PC-3 (cell line): ENCODE results near the gene DNAH2. TPM values are rescaled to one million over a fixed set of nuclear protein-coding genes. Genes with fewer than 3 reads are reported as not detected.

Experiments
- ATAC-seq: fragments of 200-7000 bp; cut with Tn5 transposase; 2 replicates; pipeline ENCODE4 v1.9.1; 2020; ENCODE audit warnings: mild to moderate bottlenecking, moderate library complexity
- BruUV-seq: library from RNA; stranded (reverse); fragments of 400-500 nt; replicated peaks from 2 replicates; lab custom pipeline; 2021; lab: Mats Ljungman, UMichigan
- CTCF ChIA-PET: fragments of 300-600 bp; sonication (Branson Sonifier 250); formaldehyde crosslinking; loops from one replicate; lab custom pipeline; 2022; ENCODE audit warnings: antibody characterized with exemption; lab: Charles Lee
- POLR2A ChIA-PET: fragments of 300-600 bp; sonication (Branson Sonifier 250); formaldehyde crosslinking; loops from one replicate; lab custom pipeline; 2022; ENCODE audit warnings: antibody characterized with exemption; ENCODE audit not compliant: unreplicated experiment; lab: Charles Lee
- DNase-seq: peaks from one replicate; pipeline ENCODE4 v3.0.0-alpha.2; 2015
- H2AFZ ChIP-seq: fragments of 300-600 bp; sonication (generic); 2 replicates; pipeline ENCODE4 v1.6.0; 2016; ENCODE audit warnings: antibody characterized with exemption, low read length
- H3F3A ChIP-seq: fragments of 300-600 bp; sonication (generic); one replicate; pipeline ENCODE4 v1.6.0; 2017; ENCODE audit warnings: antibody characterized with exemption, low read length, control low read depth, mild to moderate bottlenecking; ENCODE audit not compliant: unreplicated experiment
- H3K27ac ChIP-seq: fragments of 300-600 bp; sonication (generic); 2 replicates; pipeline ENCODE4 v1.5.1; 2016; ENCODE audit warnings: mild to moderate bottlenecking, low read length
- H3K27me3 ChIP-seq: fragments of 300-600 bp; sonication (generic); 2 replicates; pipeline ENCODE4 v1.6.1; 2016; ENCODE audit warnings: low read length, mixed read lengths
- H3K36me3 ChIP-seq: fragments of 300-600 bp; sonication (generic); 2 replicates; pipeline ENCODE4 v1.6.1; 2016; ENCODE audit warnings: low read depth, mixed run types, low read length, mixed read lengths
- H3K4me1 ChIP-seq: fragments of 300-600 bp; sonication (generic); 2 replicates; pipeline ENCODE4 v1.5.1; 2016; ENCODE audit warnings: low read length; ENCODE audit not compliant: insufficient read depth
- H3K4me2 ChIP-seq: fragments of 300-600 bp; sonication (generic); 2 replicates; pipeline ENCODE4 v1.6.0; 2016; ENCODE audit warnings: low read length
- H3K4me3 ChIP-seq: fragments of 300-600 bp; sonication (generic); 2 replicates; pipeline ENCODE4 v1.5.1; 2016; ENCODE audit warnings: mild to moderate bottlenecking, low read length, mixed read lengths
- H3K79me2 ChIP-seq: fragments of 300-600 bp; sonication (generic); 2 replicates; pipeline ENCODE4 v1.6.1; 2017; ENCODE audit warnings: low read length, mixed read lengths
- H3K9ac ChIP-seq: fragments of 300-600 bp; sonication (generic); 2 replicates; pipeline ENCODE4 v1.6.0; 2016; ENCODE audit warnings: mild to moderate bottlenecking, low read length
- H3K9me2 ChIP-seq: fragments of 300-600 bp; sonication (generic); replicated peaks from 2 replicates; pipeline ENCODE4 v1.6.1; 2016; ENCODE audit warnings: mixed run types, low read length, mixed read lengths
- H3K9me3 ChIP-seq: fragments of 300-600 bp; sonication (generic); 2 replicates; pipeline ENCODE4 v1.6.1; 2016; ENCODE audit warnings: low read length, mixed read lengths
- H4K20me1 ChIP-seq: fragments of 300-600 bp; sonication (generic); 2 replicates; pipeline ENCODE4 v1.6.1; 2016; ENCODE audit warnings: low read length, mixed read lengths
- CTCF ChIP-seq: fragments of 300-600 bp; sonication (generic); conservative IDR thresholded peaks from 2 replicates; pipeline ENCODE4 v1.5.1; 2017; ENCODE audit warnings: antibody characterized with exemption, low read depth, mild to moderate bottlenecking, low read length
- EZH2 ChIP-seq: fragments of 300-600 bp; sonication (generic); IDR thresholded peaks from one replicate; pipeline ENCODE4 v1.6.1; 2017; ENCODE audit warnings: antibody characterized with exemption, mild to moderate bottlenecking, low read length; ENCODE audit not compliant: unreplicated experiment
- EZH2phosphoT487 ChIP-seq: fragments of 300-600 bp; sonication (generic); IDR thresholded peaks from 2 replicates; pipeline ENCODE4 v1.6.1; 2018; ENCODE audit warnings: mild to moderate bottlenecking, antibody characterized with exemption, low read length, borderline replicate concordance
- intact Hi-C: fragments of 100-400 bp; cut with micrococcal nuclease; formaldehyde crosslinking; loops from 2 replicates; pipeline ENCODE4 v1.9.0; 2023
- total RNA-seq: library from RNA; depleted of rRNA; stranded (reverse); fragments of >200 nt; gene quantifications from 2 replicates; pipeline ENCODE4 v1.2.3, GENCODE V29; 2014

The DNAH2 gene
- total RNA-seq, 1 experiment from 2014 or later: 0.62 TPM

GRCh38 chr17:7824021-7824924 is 106.7 kb downstream of the DNAH2 start:
- H3K4me2 ChIP-seq: no peak overlapping the region
- no peaks in the 10 kb centered on the region for H3K9me2 ChIP-seq
- H3K27ac ChIP-seq: no peak overlapping the region
- DNase-seq: no peak
- H2AFZ ChIP-seq: no peak overlapping the region
- intact Hi-C loops: loop anchor here (5.0 kb wide), 1 partner anchor 77 kb away; no protein-coding TSS in a partner anchor
- H3F3A ChIP-seq: no peaks in the 10 kb centered on the region
- H3K79me2 ChIP-seq: no peaks in the 10 kb centered on the region
- POLR2A ChIA-PET: interaction anchor here (0.5 kb wide), 1 partner anchor 86 kb away, joined by 3 read pairs; no protein-coding TSS in a partner anchor
- H3K27me3 ChIP-seq: no peaks in the 10 kb centered on the region
- no peak for ATAC-seq
- H3K36me3 ChIP-seq: no peaks in the 10 kb centered on the region
- H4K20me1 ChIP-seq: no peaks in the 10 kb centered on the region
- no peaks in the 10 kb centered on the region for H3K9me3 ChIP-seq
- H3K4me1 ChIP-seq: no peaks in the 10 kb centered on the region
- TF ChIP-seq EZH2phosphoT487 (no peak), EZH2 (no peak), CTCF (no peak)
- H3K9ac ChIP-seq: no peak overlapping the region
- BruUV-seq: no TSS peak
- no peak overlapping the region for H3K4me3 ChIP-seq
- CTCF ChIA-PET: interaction anchor here (0.7 to 1.1 kb wide), 3 partner anchors 21 to 33 kb away, joined by 3 read pairs; partner anchors contain the start of gene NAA38

GRCh38 chr17:7825206-7825990 is 107.9 kb downstream of the DNAH2 start:
- no peak overlapping the region for H3K9ac ChIP-seq
- ChIA-PET CTCF (interaction anchor here (0.7 to 1.1 kb wide), 5 partner anchors 19 to 164 kb away, joined by 3 to 4 read pairs (median 3); partner anchors contain the start of gene NAA38), POLR2A (interaction anchor here (0.5 kb wide), 1 partner anchor 87 kb away, joined by 3 read pairs; no protein-coding TSS in a partner anchor)
- no peaks in the 10 kb centered on the region for H3K27me3 ChIP-seq
- no TSS peak for BruUV-seq
- no peaks in the 10 kb centered on the region for H3K4me1 ChIP-seq
- ATAC-seq (peak; percentile 33; the same call in 1 of the 2 replicates), DNase-seq (peak; percentile 11)
- intact Hi-C loops: no loop called here
- H3K27ac ChIP-seq: no peak overlapping the region
- no peaks in the 10 kb centered on the region for H4K20me1 ChIP-seq
- H3K36me3 ChIP-seq: no peaks in the 10 kb centered on the region
- no peaks in the 10 kb centered on the region for H3F3A ChIP-seq
- H3K4me2 ChIP-seq: no peak overlapping the region
- no peaks in the 10 kb centered on the region for H3K79me2 ChIP-seq
- TF ChIP-seq EZH2phosphoT487 (no peak), EZH2 (no peak), CTCF (0 out of 2 replicates have a peak, but pooled peaks have one; percentile 29)
- no peaks in the 10 kb centered on the region for H3K9me2 ChIP-seq
- no peak overlapping the region for H3K4me3 ChIP-seq
- H2AFZ ChIP-seq: peak overlapping the region; percentile 33; the same call in 1 of the 2 replicates
- H3K9me3 ChIP-seq: no peaks in the 10 kb centered on the region
